PC-3 (cell line): ENCODE results near the gene GRK2.

ENCODE experiments used
- CTCF ChIP-seq: fragments of 300-600 bp; sonication (generic); conservative IDR thresholded peaks from 2 replicates; pipeline ENCODE4 v1.5.1; 2017; ENCODE audit warnings: antibody characterized with exemption, low read depth, mild to moderate bottlenecking, low read length
- EZH2 ChIP-seq: fragments of 300-600 bp; sonication (generic); IDR thresholded peaks from one replicate; pipeline ENCODE4 v1.6.1; 2017; ENCODE audit warnings: antibody characterized with exemption, mild to moderate bottlenecking, low read length; ENCODE audit not compliant: unreplicated experiment

DNA sequence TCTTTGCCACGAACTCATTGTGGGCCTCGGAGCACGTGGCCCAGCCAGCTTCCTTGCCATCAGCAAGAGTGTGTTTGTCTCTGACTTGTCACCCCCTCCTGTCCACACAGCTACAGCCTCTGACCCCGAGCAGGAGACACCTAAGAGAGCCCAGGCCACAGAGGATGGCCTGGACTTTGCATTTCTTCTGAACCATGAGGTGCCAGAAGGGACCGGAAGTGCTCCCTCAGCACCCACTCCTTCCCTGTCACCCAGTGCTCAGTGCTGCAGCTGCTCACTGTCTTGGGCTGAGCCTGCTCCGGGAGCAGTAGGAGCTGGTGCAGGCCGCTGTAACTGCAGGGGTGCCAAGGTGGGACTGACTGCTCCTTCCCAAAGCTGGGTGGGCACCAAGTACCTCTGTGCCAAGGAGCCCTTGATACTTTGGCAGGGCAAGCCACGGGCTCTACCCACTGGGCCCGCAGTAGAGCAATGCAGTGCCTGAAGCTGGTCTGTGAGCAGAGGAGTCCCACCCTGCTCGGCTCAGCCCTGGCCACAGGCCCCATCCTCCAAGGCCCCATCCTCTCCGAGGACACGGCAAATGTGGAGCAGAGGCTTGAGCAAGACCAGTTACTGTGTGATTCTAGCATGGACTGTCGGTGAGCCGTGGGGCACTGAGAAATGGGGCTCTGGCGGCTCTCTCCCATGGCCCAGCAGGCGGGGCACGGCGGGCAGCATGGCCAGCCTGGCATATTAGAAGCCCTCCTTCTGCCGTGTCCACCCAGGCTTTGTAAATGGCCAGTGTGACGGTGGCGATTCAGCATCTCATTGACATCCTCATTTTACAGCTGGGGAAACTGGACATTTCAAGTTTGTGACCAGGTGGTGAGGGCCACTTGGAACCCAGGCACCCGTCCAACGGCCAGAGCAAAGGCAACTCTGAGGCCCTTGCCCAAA lies 6.3 kb downstream of the GRK2 start:
- TF ChIP-seq CTCF: no peak
- TF ChIP-seq EZH2: no peak
